Endothelial cell of umbilical vein (primary cell): Measurements from ENCODE around the gene USF1. TPM values are rescaled to one million over a fixed set of nuclear protein-coding genes. Genes with fewer than 3 reads are reported as not detected.

ENCODE experiments used
- Bru-seq: library from RNA; stranded (reverse); fragments of 400-500 nt; gene quantifications from one replicate; lab custom pipeline; 2021; lab: Mats Ljungman, UMichigan
- BruChase-seq, 2 experiments: library from RNA; stranded (reverse); fragments of 400-500 nt; gene quantifications; one replicate each; lab custom pipeline; 2021; lab: Mats Ljungman, UMichigan
- BruUV-seq: library from RNA; stranded (reverse); fragments of 400-500 nt; replicated peaks from 2 replicates; lab custom pipeline; 2021; lab: Mats Ljungman, UMichigan
- CTCF ChIA-PET: fragments of 300-600, 350-600 bp; sonication (Branson Sonifier 250); formaldehyde crosslinking; loops from one replicate; lab custom pipeline; 2021; ENCODE audit warnings: antibody characterized with exemption, inconsistent platforms; lab: Charles Lee
- POLR2A ChIA-PET: fragments of 300-600, 350-600 bp; sonication (Branson Sonifier 250); formaldehyde crosslinking; loops from one replicate; lab custom pipeline; 2021; ENCODE audit warnings: antibody characterized with exemption, inconsistent platforms; lab: Charles Lee
- DNase-seq: peaks from one replicate; pipeline ENCODE4 v3.0.0-alpha.2; 2011; ENCODE audit warnings: low read depth, low spot score
- FAIRE-seq: peaks from 2 replicates; lab custom pipeline; 2011; peaks lifted over from hg19 to GRCh38; lab: Jason Lieb, UNC
- H2AFZ ChIP-seq: 2 replicates; pipeline ENCODE4 v1.6.0; 2012; ENCODE audit warnings: low read depth, low read length, control low read depth, inconsistent platforms
- H3K27ac ChIP-seq: 2 replicates; pipeline ENCODE4 v1.5.1; 2011; ENCODE audit warnings: low read depth, mild to moderate bottlenecking, control low read depth, low read length, moderate library complexity; ENCODE audit not compliant: insufficient read depth
- H3K27me3 ChIP-seq, 2 experiments: 2 replicates each; pipeline versions ENCODE4 v1.6.0 to v1.6.1; 2011; ENCODE audit warnings: low read length in 2 of 2, mixed read lengths in 1 of 2; ENCODE audit not compliant: control insufficient read depth in 2 of 2, insufficient read depth in 2 of 2
- H3K36me3 ChIP-seq, 2 experiments: 2 replicates in 1 of 2; 3 replicates in 1 of 2; pipeline ENCODE4 v1.5.1; 2011; ENCODE audit warnings: low read length in 2 of 2, mild to moderate bottlenecking in 1 of 2, moderate library complexity in 1 of 2; ENCODE audit not compliant: control insufficient read depth in 2 of 2, insufficient read depth in 2 of 2; ENCODE audit errors: extremely low read depth in 1 of 2
- H3K4me1 ChIP-seq: 3 replicates; pipeline ENCODE4 v1.5.1; 2011; ENCODE audit warnings: mild to moderate bottlenecking, low read length; ENCODE audit not compliant: control insufficient read depth, insufficient read depth; ENCODE audit errors: extremely low read depth
- H3K4me2 ChIP-seq: 2 replicates; pipeline ENCODE4 v1.6.1; 2011; ENCODE audit warnings: low read length, control low read depth, mixed read lengths; ENCODE audit not compliant: insufficient read depth
- H3K4me3 ChIP-seq, 3 experiments: fragments of 200-600 bp in 1 of 3; sonication (generic), shearing (Covaris generic) in 1 of 3; replicated peaks in 1 of 3; 2 replicates each; pipeline ENCODE4 v1.5.1; 2011 to 2016; ENCODE audit warnings: control low read depth in 3 of 3, low read length in 3 of 3, mild to moderate bottlenecking in 2 of 3, inconsistent platforms in 1 of 3, low read depth in 1 of 3, moderate library complexity in 1 of 3; ENCODE audit not compliant: insufficient read depth in 1 of 3
- H3K79me2 ChIP-seq: 2 replicates; pipeline ENCODE4 v1.6.0; 2012; ENCODE audit warnings: low read length, inconsistent platforms; ENCODE audit not compliant: control insufficient read depth, insufficient read depth
- H3K9ac ChIP-seq: replicated peaks from 2 replicates; pipeline ENCODE3; 2011; ENCODE audit warnings: low read length, control low read depth; ENCODE audit not compliant: insufficient read depth; ENCODE audit errors: extremely low read depth
- H3K9me1 ChIP-seq: replicated peaks from 3 replicates; pipeline ENCODE4 v1.6.0; 2011; ENCODE audit warnings: mild to moderate bottlenecking, low read length; ENCODE audit not compliant: control insufficient read depth, insufficient read depth; ENCODE audit errors: extremely low read depth
- H3K9me3 ChIP-seq: replicated peaks from 2 replicates; pipeline ENCODE4 v1.5.1; 2012; ENCODE audit warnings: low read length, inconsistent platforms; ENCODE audit not compliant: control insufficient read depth, insufficient read depth
- H4K20me1 ChIP-seq: replicated peaks from 2 replicates; pipeline ENCODE3; 2011; ENCODE audit warnings: mild to moderate bottlenecking, low read length; ENCODE audit not compliant: control insufficient read depth, insufficient read depth; ENCODE audit errors: extremely low read depth
- MAX ChIP-seq: IDR thresholded peaks from 2 replicates; pipeline ENCODE4 v1.6.1; 2011; ENCODE audit not compliant: insufficient read depth, insufficient read length
- POLR2A ChIP-seq: IDR thresholded peaks from 2 replicates; pipeline ENCODE4 v1.6.1; 2012; ENCODE audit warnings: low read depth, mild to moderate bottlenecking, control low read depth, low read length
- POLR2AphosphoS5 ChIP-seq: IDR thresholded peaks from 2 replicates; pipeline ENCODE4 v1.6.1; 2012; ENCODE audit warnings: low read depth, mild to moderate bottlenecking, control low read depth, low read length, moderate library complexity; ENCODE audit not compliant: insufficient read depth
- dilution Hi-C: fragments of 300-500 bp; cut with MboI; formaldehyde crosslinking; loops from one replicate; pipeline ENCODE4 v1.15.0; 2019; ENCODE audit warnings: low sequenced_read_pairs; ENCODE audit not compliant: extremely low pct_ligation_motif_present
- intact Hi-C: fragments of 100-400 bp; cut with micrococcal nuclease; formaldehyde crosslinking; loops from one replicate; pipeline ENCODE4 v1.10.0; 2022
- long read RNA-seq: library from polyadenylated mRNA; stranded (forward); transcript quantifications from one replicate; pipeline ENCODE4 v2.0.0, GENCODE V29; 2021
- polyA minus RNA-seq, 3 experiments: library from RNA; depleted of rRNA, polyadenylated mRNA; stranded (reverse); fragments of >200 nt; gene quantifications; 1 replicate in 1 of 3; 2 replicates in 2 of 3; pipeline ENCODE4 v1.2.3, GENCODE V29; 2011
- polyA plus RNA-seq, 4 experiments: library from polyadenylated mRNA; depleted of rRNA in 3 of 4; stranded (reverse) in 3 of 4; unstranded in 1 of 4; fragments of >200 nt; gene quantifications; 2 replicates each; pipeline versions ENCODE4 v1.2.1 to v1.2.3, GENCODE V29; 2011 to 2012; ENCODE audit warnings: missing spikeins in 1 of 4
- total RNA-seq: library from RNA; stranded (reverse); gene quantifications from 2 replicates; pipeline ENCODE4 v1.2.3, GENCODE V29; 2021

USF1 gene
- total RNA-seq (56.7 and 57.9 TPM in 2 replicates), polyA plus RNA-seq (53.4 and 66.0 TPM in 2 replicates), polyA minus RNA-seq (123 and 155 TPM in 2 replicates), Bru-seq, nascent RNA (percentile 68 among the genes with signal in this experiment), BruChase-seq, experiment 1, labeled RNA remaining after a 6-hour chase (percentile 91 among the genes with signal in this experiment), BruChase-seq, experiment 2, labeled RNA remaining after a 2-hour chase (percentile 86 among the genes with signal in this experiment)
- polyA plus RNA-seq (2011; cell fraction: cytosol; rRNA removed), result 38.8 and 48.4 TPM in 2 replicates
- 257 and 283 TPM in 2 replicates for polyA plus RNA-seq (2011; cell fraction: nucleus; rRNA removed)
- 34.7 and 40.5 TPM in 2 replicates for polyA plus RNA-seq (2012)
- polyA minus RNA-seq (2011; cell fraction: cytosol; rRNA and poly(A)+ RNA removed), result 53.7 TPM
- 23.7 and 39.2 TPM in 2 replicates for polyA minus RNA-seq (2011; cell fraction: nucleus; rRNA and poly(A)+ RNA removed)
- long read RNA-seq, transcript USF1-203 (11 exons, 1,807 nt), result major isoform, 5 of 11 reads
- long read RNA-seq, partial matches to known transcripts, result 1 of 11 reads
- long read RNA-seq, other reads (novel, unspliced or antisense), result 4 of 11 reads

DNA sequence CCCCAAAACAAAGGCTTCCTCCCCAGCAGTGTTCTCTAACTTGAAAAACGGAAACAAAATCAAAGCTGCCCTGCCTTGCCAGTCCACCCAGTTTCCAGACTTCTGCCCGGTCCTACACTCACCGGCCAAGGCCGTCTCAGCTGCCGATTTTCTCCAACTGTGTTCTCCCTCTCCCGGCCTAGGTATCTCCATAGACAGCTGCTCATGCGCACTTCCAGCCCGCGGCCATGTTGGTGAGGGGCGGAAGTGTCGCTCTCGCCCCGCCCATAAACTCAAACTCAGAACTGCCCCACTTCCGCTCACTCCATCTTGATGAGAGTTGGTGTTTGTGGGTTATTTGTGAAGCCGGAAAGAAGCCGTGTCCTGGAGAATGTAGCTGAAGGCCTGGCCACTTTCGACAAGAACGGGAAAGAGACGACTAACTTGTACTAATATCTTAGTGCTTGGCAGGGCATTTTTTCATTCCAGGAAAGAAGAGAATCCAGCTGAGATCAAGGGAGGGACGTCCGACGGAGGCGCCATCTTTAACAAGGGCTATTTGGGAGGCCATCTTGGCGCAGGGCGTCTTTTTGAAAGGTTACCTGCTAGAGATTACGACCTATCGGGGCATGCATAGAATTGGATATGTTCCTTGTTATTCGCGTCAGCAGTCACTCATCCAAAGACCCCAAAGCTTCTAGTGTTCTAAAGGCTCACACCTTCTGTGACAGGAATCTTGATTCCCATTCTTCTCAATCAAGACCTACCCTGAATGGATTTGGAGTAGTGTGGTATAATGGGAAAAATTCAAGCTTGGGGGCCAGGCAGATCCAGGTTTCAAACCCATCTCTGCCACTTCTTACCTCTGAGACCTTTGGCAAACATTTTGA is at the start of gene USF1:
TSS of gene USF1 (minus strand) at position 242 of the 869 bp plus-strand sequence. CDS start 2,702 bp downstream, outside the sequence.
- POLR2A ChIA-PET, result interaction anchor here (0.6 to 1.8 kb wide), 5 partner anchors 26 to 139 kb away, joined by 3 to 8 read pairs (median 4); partner anchors contain the start of genes F11R, NIT1 and PFDN2
- Histone ChIP-seq H4K20me1 (no peaks in the 10 kb centered on the region), H3K27me3 (no peaks in the 10 kb centered on the region), H3K79me2 (peaks cover 12% of the 10 kb centered on the region), H3K9ac (peak within 1 kb of the TSS; percentile 91), H3K4me3 (peak within 1 kb of the TSS; percentile 66 to 82 (median 66)), H3K9me1 (no peaks in the 10 kb centered on the region), H3K4me1 (peaks cover 10% of the 10 kb centered on the region), H3K36me3 (peaks cover 3 to 13% of the 10 kb centered on the region in 2 experiments), H3K27ac (peak within 1 kb of the TSS; percentile 94), H3K4me2 (peak within 1 kb of the TSS; percentile 89), H3K9me3 (no peaks in the 10 kb centered on the region), H2AFZ (peak within 1 kb of the TSS; percentile 85)
- CTCF ChIA-PET, result interaction anchor here (0.6 to 11.0 kb wide), 12 partner anchors 9 to 211 kb away, joined by 3 to 181 read pairs (median 4); partner anchors contain the start of genes KLHDC9, NIT1 and PFDN2
- dilution Hi-C loops, result no loop called here
- FAIRE-seq (peak; percentile 95), DNase-seq (peak; percentile 98)
- peak; percentile 65 for TF ChIP-seq POLR2AphosphoS5
- TF ChIP-seq POLR2A, result peak; percentile 76
- TF ChIP-seq MAX, result no peak
- intact Hi-C loops, result loop anchor here (1.0 to 2.0 kb wide), 6 partner anchors 26 to 93 kb away; no protein-coding TSS in a partner anchor
- BruUV-seq, result TSS peak; percentile 90
